ENCODE results near the gene INPP5F.

The INPP5F gene

DNA sequence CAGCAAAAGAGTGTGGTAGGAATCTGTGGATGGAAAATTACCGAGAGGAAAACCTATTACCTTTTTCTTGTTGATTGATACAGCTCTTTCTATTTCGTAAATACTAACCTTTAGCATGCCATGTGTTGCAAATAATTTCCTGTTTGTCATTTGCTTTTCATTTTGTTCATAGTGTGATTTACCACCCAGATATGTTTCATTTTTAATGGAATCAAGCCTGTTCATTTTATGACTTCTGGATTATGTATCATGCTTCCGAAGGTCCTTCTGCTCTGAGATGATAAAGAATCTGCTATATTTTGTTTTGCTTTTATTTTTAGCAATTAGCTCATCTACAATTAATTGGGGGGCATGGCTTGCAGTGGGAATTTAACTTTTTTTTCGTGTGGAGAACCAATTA lies 46.5 kb downstream of the INPP5F start:
- TF ChIP-seq GATA2 (IDR thresholded peaks at IDR 0.05; ENCODE audit: low read depth, low read length) = no peak
- TF ChIP-seq GATA3 (IDR thresholded peaks at IDR 0.05; ENCODE audit: low read depth, low read length) = no peak

DNA sequence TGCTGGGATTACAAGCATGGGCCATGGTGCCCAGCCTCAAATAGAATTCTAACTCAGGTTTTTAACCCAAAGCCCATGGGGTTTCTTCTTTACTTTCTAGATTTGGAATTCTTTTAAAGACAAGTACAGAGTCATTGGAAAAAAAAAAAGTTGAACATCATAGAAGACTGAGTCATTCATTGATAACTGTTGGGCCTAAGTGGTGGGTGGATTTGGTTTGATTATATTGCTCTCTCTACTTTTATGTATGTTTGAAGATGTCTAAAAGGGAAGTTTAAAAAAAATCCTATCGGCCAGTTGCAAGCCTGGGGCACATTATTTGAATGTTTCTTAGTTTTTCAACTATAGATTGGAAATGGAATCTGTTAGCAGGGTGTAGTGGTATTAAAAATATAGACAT lies 49.7 kb downstream of the INPP5F start:
- no peak for TF ChIP-seq GATA3 (IDR thresholded peaks at IDR 0.05; ENCODE audit: low read depth, low read length)
- no peak for TF ChIP-seq GATA2 (IDR thresholded peaks at IDR 0.05; ENCODE audit: low read depth, low read length)

GRCh38 chr10:119776536-119776935 lies 50.7 kb downstream of the INPP5F start:
- TF ChIP-seq GATA2 (IDR thresholded peaks at IDR 0.05; ENCODE audit: low read depth, low read length) (no peak), GATA3 (IDR thresholded peaks at IDR 0.05; ENCODE audit: low read depth, low read length) (no peak)

GRCh38 chr10:119777686-119778085 lies 51.8 kb downstream of the INPP5F start:
- TF ChIP-seq GATA3 (IDR thresholded peaks at IDR 0.05; ENCODE audit: low read depth, low read length) = no peak
- no peak for TF ChIP-seq GATA2 (IDR thresholded peaks at IDR 0.05; ENCODE audit: low read depth, low read length)

DNA sequence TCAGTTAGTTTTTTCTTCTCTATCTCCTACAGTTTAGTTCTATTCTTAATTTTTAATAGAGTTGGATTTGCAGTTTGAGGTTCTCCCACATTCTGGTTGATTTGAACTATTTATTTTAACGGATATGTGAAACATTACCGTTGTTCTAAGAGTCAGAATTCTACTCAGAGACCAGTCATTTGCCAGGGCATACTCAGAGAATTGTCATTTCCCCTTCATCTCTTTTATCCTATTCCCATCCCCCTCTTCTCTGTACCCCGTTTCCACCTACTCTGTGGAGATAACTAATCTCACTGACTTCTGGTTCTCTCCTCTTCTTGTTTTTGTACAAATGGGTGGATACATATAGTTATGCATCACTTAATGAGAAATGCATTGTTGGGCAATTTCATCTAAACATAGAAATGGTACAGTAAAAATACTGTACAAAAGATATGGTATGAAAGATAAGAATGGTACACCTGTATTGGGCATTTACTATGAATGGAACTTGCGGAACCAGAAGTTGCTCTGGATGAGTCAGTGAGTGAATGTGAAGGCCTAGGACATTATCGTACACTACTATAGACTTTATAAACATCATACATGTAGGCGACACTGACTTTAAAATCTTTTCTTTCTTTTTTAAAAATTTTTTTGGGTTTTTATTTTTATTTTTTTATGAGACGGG lies 53.1 kb downstream of the INPP5F start:
- TF ChIP-seq GATA3 (IDR thresholded peaks at IDR 0.05; ENCODE audit: low read depth, low read length) = no peak
- TF ChIP-seq GATA2 (IDR thresholded peaks at IDR 0.05; ENCODE audit: low read depth, low read length) = no peak

GRCh38 chr10:119780879-119781480 lies 55.1 kb downstream of the INPP5F start:
- TF ChIP-seq GATA2 (IDR thresholded peaks at IDR 0.05; ENCODE audit: low read depth, low read length) (no peak), GATA3 (IDR thresholded peaks at IDR 0.05; ENCODE audit: low read depth, low read length) (no peak)

DNA sequence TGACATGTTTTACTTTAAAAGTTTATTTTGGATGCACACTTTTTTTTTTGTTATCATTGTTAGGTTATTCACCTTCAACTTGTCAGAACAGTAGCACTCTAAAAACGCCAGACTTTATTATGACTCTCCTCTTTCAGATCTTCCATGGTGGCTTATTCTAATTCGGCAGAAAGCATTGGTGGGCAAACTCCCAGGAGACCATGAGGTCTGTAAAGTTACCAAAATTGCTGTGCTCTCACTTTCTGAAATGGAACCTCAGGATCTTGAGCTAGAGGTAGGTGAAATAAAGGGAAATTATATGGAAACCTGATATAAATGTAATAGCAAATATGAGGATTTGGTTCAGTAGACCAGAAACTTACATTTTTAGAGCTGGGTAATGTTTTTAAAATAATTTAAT lies 55.6 kb downstream of the INPP5F start:
- no peak for TF ChIP-seq GATA2 (IDR thresholded peaks at IDR 0.05; ENCODE audit: low read depth, low read length)

DNA sequence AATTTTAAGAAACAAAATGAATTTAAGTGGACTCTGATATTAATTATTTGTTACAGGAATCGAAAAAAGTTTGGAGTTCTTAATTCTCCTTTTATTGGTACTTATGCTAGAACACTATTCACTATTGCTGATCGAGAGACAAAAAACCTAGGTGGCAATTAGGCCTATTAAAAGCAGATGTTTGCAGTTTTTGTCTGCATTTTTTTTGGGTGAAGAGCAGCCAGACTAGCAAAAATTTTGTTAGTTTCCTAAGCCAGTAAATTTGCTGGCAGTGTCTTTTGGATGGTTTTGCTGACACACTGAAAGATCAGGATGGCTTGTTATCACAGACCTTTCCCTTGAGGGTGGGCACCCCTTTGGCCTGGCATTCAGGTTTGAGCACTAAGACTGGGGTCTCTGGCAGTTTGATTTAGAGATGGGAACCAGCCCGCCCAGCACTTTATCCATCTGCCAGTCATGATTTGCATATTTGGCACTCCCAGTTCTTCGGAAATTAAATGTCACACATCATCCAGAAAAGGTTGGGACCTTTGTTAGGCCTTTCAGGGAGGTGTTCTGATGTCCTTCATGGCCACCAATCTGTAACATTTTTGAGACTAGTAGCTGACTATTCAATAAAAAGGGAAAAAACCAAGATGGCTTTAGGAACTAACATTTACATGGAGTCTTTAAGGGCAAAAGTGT lies 57.3 kb downstream of the INPP5F start:
- no peak for TF ChIP-seq GATA3 (IDR thresholded peaks at IDR 0.05; ENCODE audit: low read depth, low read length)
- no peak for TF ChIP-seq GATA2 (IDR thresholded peaks at IDR 0.05; ENCODE audit: low read depth, low read length)

GRCh38 chr10:119783665-119784027 lies 57.8 kb downstream of the INPP5F start:
- TF ChIP-seq GATA2 (IDR thresholded peaks at IDR 0.05; ENCODE audit: low read depth, low read length) (no peak), GATA3 (IDR thresholded peaks at IDR 0.05; ENCODE audit: low read depth, low read length) (no peak)

DNA sequence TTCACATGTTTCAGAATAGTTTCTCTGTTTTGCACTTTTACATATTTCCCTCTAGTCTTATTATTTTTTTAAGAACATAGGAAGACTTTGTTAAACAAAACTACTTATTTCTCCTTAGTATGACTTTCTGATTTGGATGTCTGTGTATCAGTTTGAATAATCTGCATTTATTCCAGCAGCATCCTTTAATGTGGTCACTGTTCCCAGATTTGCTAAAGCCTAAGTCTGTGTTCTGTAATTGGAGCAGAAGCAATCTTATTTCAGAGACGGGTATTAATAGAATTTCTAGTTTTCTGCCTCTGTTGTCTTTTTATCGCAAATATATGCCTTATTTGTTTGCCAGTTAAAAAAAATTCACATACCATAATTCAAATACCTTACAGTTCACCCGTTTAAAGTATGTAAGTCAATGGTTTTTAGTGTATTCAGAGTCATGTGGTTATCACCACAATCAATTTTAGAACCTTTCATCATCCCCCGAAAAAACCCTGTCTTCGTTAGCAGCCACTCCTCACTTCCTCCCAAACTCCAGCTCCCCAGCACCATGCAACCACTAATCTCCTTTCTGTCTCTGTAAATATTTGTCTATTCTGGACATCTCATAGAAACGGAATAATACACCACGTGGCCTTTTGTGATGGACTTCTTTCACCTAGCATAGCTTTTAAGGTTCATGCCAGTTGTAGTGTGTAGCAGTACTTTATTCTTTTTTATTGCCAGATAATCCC lies 58.7 kb downstream of the INPP5F start:
- TF ChIP-seq GATA2 (IDR thresholded peaks at IDR 0.05; ENCODE audit: low read depth, low read length) = no peak
- TF ChIP-seq GATA3 (IDR thresholded peaks at IDR 0.05; ENCODE audit: low read depth, low read length) = no peak

- TF ChIP-seq GATA2 (IDR thresholded peaks at IDR 0.05; ENCODE audit: low read depth, low read length) = no peak
- no peak for TF ChIP-seq GATA3 (IDR thresholded peaks at IDR 0.05; ENCODE audit: low read depth, low read length)
Observed at GRCh38 chr10:119786117-119786769, 60.4 kb downstream of the INPP5F start.

DNA sequence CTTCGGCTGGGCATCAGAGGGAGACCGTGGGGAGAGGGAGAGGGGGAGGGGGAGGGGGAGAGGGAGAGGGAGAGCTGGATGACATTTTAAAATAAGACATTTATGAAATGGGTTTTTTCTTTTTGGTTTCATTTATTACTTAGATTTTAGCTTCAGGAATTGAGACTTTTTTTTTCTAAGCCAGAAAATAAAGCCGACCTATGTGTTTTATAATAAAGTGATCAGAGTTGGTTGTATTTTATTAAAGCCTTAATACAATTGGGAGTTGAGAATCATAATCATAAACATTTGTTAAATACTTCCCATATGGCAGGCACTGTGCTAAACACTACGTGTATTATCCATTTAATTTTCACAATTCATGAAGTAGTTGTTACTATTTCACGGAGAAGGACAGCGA lies 70.2 kb downstream of the INPP5F start:
- TF ChIP-seq GATA3 (IDR thresholded peaks at IDR 0.05; ENCODE audit: low read depth, low read length) = no peak
- TF ChIP-seq GATA2 (IDR thresholded peaks at IDR 0.05; ENCODE audit: low read depth, low read length) = no peak

GRCh38 chr10:119801176-119801575 lies 75.3 kb downstream of the INPP5F start:
- TF ChIP-seq GATA3 (IDR thresholded peaks at IDR 0.05; ENCODE audit: low read depth, low read length) (no peak), GATA2 (IDR thresholded peaks at IDR 0.05; ENCODE audit: low read depth, low read length) (no peak)

DNA sequence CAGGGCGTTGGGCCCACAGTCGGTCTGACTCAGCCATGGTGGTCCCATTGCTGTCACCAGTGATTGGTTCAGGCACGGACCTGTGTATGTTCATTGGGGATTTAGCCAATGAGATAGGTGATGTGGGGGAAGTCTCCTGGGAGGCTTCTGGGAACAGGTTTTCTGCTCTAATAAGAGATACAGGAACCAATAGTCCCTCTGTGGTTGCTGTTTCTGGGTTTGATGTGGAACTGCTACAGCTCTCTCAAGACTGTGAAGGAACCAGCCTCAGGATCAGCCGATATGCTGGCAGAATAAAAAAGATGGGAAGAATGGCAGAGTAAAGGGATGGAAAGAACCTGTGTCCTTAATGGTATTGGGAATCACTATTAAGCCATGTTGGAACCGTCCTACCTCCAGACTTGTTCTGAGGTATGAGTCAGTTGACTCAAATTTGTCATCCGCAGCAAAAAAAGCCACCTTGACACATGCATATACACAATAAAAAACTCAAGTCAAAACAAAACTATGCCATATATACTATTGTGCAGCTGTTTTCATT lies 76.2 kb downstream of the INPP5F start:
- TF ChIP-seq GATA3 (IDR thresholded peaks at IDR 0.05; ENCODE audit: low read depth, low read length) (no peak), GATA2 (IDR thresholded peaks at IDR 0.05; ENCODE audit: low read depth, low read length) (no peak)
